A549 treated with DMSO at 1 μM for 4 hours (cell line): ENCODE measurements around the gene POTEB. TPM values are rescaled to one million over a fixed set of nuclear protein-coding genes. Genes with fewer than 3 reads are reported as not detected.

Experiments
- total RNA-seq: library from RNA; stranded (reverse); fragments of 200-300 nt; extraction: Qiagen RNA extraction; gene quantifications from 5 replicates; pipeline ENCODE4 v1.2.3, GENCODE V29; 2022; ENCODE audit warnings: low read depth

The POTEB gene
- total RNA-seq = not detected in 5 replicates

GRCh38 chr15:21877635-21878034 lies at the start of gene POTEB:
Gene POTEB (minus strand): TSS chr15:21877735. CDS start chr15:21877246, 489 bp downstream.

Other genes with a start within 250 kb of the POTEB start
- not detected in 5 replicates for gene OR4M2, start 202.8 kb upstream of the POTEB start, total RNA-seq